CD14-positive monocyte (primary cell): Measurements from ENCODE around the gene GLRX3. TPM values are rescaled to one million over a fixed set of nuclear protein-coding genes. Genes with fewer than 3 reads are reported as not detected.

ENCODE experiments used
- DNase-seq, 3 donors: peaks; one replicate each; pipeline ENCODE4 v3.0.0-alpha.2; 2011 to 2022
- H2AFZ ChIP-seq: 2 replicates; pipeline ENCODE4 v1.6.0; 2012; ENCODE audit warnings: mild to moderate bottlenecking, low read depth, low read length, inconsistent platforms; ENCODE audit not compliant: insufficient read depth, poor library complexity, severe bottlenecking
- H3K27ac ChIP-seq, 2 donors: 1 replicate in 1 of 2; 2 replicates in 1 of 2; pipeline ENCODE4 v1.5.1; 2012 to 2013; ENCODE audit warnings: low read length in 2 of 2, control low read depth in 1 of 2, inconsistent platforms in 1 of 2, low read depth in 1 of 2, mild to moderate bottlenecking in 1 of 2
- H3K27me3 ChIP-seq, 2 donors: one replicate each; pipeline versions ENCODE4 v1.6.0 to v1.6.1; 2011 to 2013; ENCODE audit warnings: low read length in 2 of 2; ENCODE audit not compliant: control insufficient read depth in 2 of 2, insufficient read depth in 2 of 2
- H3K36me3 ChIP-seq, 2 donors: replicated peaks in 1 of 2; 1 replicate in 1 of 2; 2 replicates in 1 of 2; pipeline versions ENCODE4 v1.5.1 to v1.6.1; 2012 to 2013; ENCODE audit warnings: low read length in 2 of 2, control low read depth in 1 of 2, inconsistent platforms in 1 of 2, mild to moderate bottlenecking in 1 of 2; ENCODE audit not compliant: insufficient read depth in 2 of 2, control insufficient read depth in 1 of 2
- H3K4me1 ChIP-seq, 2 donors: 1 replicate in 1 of 2; 2 replicates in 1 of 2; pipeline versions ENCODE4 v1.5.1 to v1.6.1; 2012 to 2013; ENCODE audit warnings: low read length in 2 of 2, control low read depth in 1 of 2, inconsistent platforms in 1 of 2, mild to moderate bottlenecking in 1 of 2, moderate library complexity in 1 of 2; ENCODE audit not compliant: insufficient read depth in 2 of 2, control insufficient read depth in 1 of 2
- H3K4me2 ChIP-seq: replicated peaks from 2 replicates; pipeline ENCODE3; 2012; ENCODE audit warnings: low read length, moderate library complexity, mild to moderate bottlenecking; ENCODE audit not compliant: poor library complexity, severe bottlenecking; ENCODE audit errors: extremely low read depth
- H3K4me3 ChIP-seq, 3 experiments: fragments of 200-600 bp in 1 of 3; sonication (generic) in 1 of 3; replicated peaks in 1 of 3; 1 replicate in 2 of 3; 2 replicates in 1 of 3; pipeline ENCODE4 v1.5.1; 2011 to 2013; ENCODE audit warnings: low read length in 3 of 3, mild to moderate bottlenecking in 3 of 3, control low read depth in 2 of 3, low read depth in 2 of 3, inconsistent platforms in 1 of 3, moderate library complexity in 1 of 3
- H3K79me2 ChIP-seq: 2 replicates; pipeline ENCODE4 v1.6.0; 2012; ENCODE audit warnings: mild to moderate bottlenecking, control low read depth, inconsistent platforms, low read length, moderate library complexity; ENCODE audit not compliant: insufficient read depth
- H3K9ac ChIP-seq: 2 replicates; pipeline ENCODE4 v1.6.0; 2017; ENCODE audit warnings: low read length, mild to moderate bottlenecking; ENCODE audit not compliant: insufficient read depth, poor library complexity, severe bottlenecking
- H3K9me3 ChIP-seq, 2 donors: replicated peaks in 1 of 2; 1 replicate in 1 of 2; 2 replicates in 1 of 2; pipeline versions ENCODE4 v1.5.1 to v1.6.1; 2012 to 2013; ENCODE audit warnings: low read length in 2 of 2, control low read depth in 1 of 2; ENCODE audit not compliant: control insufficient read depth in 1 of 2, insufficient read depth in 1 of 2
- H4K20me1 ChIP-seq: 2 replicates; pipeline ENCODE4 v1.6.0; 2012; ENCODE audit warnings: mild to moderate bottlenecking, low read length, control low read depth, moderate library complexity; ENCODE audit not compliant: insufficient read depth
- H3K27ac Mint-ChIP-seq, 7 donors: one replicate each; pipeline ENCODE4 v1.8.0; 2020; ENCODE audit warnings: mild to moderate bottlenecking in 7 of 7, mixed read lengths in 7 of 7, moderate library complexity in 6 of 7, inconsistent platforms in 2 of 7
- H3K27me3 Mint-ChIP-seq, 3 donors: one replicate each; pipeline ENCODE4 v1.8.0; 2021 to 2022; ENCODE audit warnings: low read depth in 3 of 3, mild to moderate bottlenecking in 3 of 3, mixed read lengths in 3 of 3, moderate library complexity in 3 of 3, inconsistent platforms in 1 of 3
- H3K36me3 Mint-ChIP-seq, 2 donors: one replicate each; pipeline ENCODE4 v1.8.0; 2020; ENCODE audit warnings: mixed read lengths in 2 of 2, inconsistent platforms in 1 of 2, mild to moderate bottlenecking in 1 of 2
- H3K4me1 Mint-ChIP-seq: one replicate; pipeline ENCODE4 v1.8.0; 2020; ENCODE audit warnings: mild to moderate bottlenecking, mixed read lengths
- H3K4me3 Mint-ChIP-seq, 2 donors: one replicate each; pipeline ENCODE4 v1.8.0; 2020; ENCODE audit warnings: mild to moderate bottlenecking in 2 of 2, mixed read lengths in 2 of 2, moderate library complexity in 1 of 2
- H3K9me3 Mint-ChIP-seq, 7 donors: one replicate each; pipeline ENCODE4 v1.8.0; 2020 to 2022; ENCODE audit warnings: mixed read lengths in 7 of 7, mild to moderate bottlenecking in 6 of 7, moderate library complexity in 6 of 7, inconsistent platforms in 2 of 7
- CTCF ChIP-seq: fragments of 200-600 bp; IDR thresholded peaks from one replicate; pipeline ENCODE4 v1.8.0; 2022; ENCODE audit warnings: antibody characterized with exemption, mild to moderate bottlenecking
- WGBS: methylation state at CpG from one replicate; pipeline ENCODE4 v1.1.5; 2013; ENCODE audit warnings: missing lambda C conversion rate; ENCODE audit not compliant: insufficient coverage; 5-methylcytosine and 5-hydroxymethylcytosine counted together
- intact Hi-C, 2 donors: fragments of 100-400 bp; cut with micrococcal nuclease; formaldehyde crosslinking; loops; one replicate each; pipeline versions ENCODE4 v1.15.0 to v1.15.1; 2023
- polyA plus RNA-seq, 3 donors: library from polyadenylated mRNA; depleted of rRNA in 1 of 3; unstranded in 2 of 3; stranded (reverse) in 1 of 3; fragments of 300-500 nt in 2 of 3; fragments of >200 nt in 1 of 3; fragmentation: Illumina TruSeq in 2 of 3; gene quantifications; 1 replicate in 2 of 3; 2 replicates in 1 of 3; pipeline ENCODE4 v1.2.3, GENCODE V29; 2012 to 2021

GLRX3 gene
- polyA plus RNA-seq, 3 donors, result 25.3 to 94.1 (median 78.2) TPM

- Histone ChIP-seq H3K36me3 (peaks cover 4 to 40% of the 10 kb centered on the region in 2 donors), H3K9me3 (no peaks in the 10 kb centered on the region), H3K79me2 (peaks cover 79% of the 10 kb centered on the region), H3K4me3 (no peak overlapping the region), H3K27ac (peak overlapping the region in 1 of 2 donors; percentile 34), H3K4me1 (peaks cover 11 to 30% of the 10 kb centered on the region in 2 donors), H3K9ac (no peak overlapping the region), H3K27me3 (no peaks in the 10 kb centered on the region), H4K20me1 (peaks cover 67% of the 10 kb centered on the region), H2AFZ (no peak overlapping the region), H3K4me2 (no peak overlapping the region)
- no peak for DNase-seq
- no peak for TF ChIP-seq CTCF
- H3K9me3 Mint-ChIP-seq, result no peaks in the 10 kb centered on the region
- no peak overlapping the region for H3K4me3 Mint-ChIP-seq
- WGBS, result 0% methylated on average over 1 of the region's 2 CpGs
- peaks cover 51% of the 10 kb centered on the region for H3K4me1 Mint-ChIP-seq
- no peaks in the 10 kb centered on the region for H3K27me3 Mint-ChIP-seq
- H3K36me3 Mint-ChIP-seq, result peaks cover 28 to 51% of the 10 kb centered on the region in 2 donors
- intact Hi-C loops, result no loop called here
- peak overlapping the region in 5 of 7 donors; percentile 3 to 75 (median 55) for H3K27ac Mint-ChIP-seq
Measured at GRCh38 chr10:130141878-130142277, 5.7 kb downstream of the GLRX3 start.

DNA sequence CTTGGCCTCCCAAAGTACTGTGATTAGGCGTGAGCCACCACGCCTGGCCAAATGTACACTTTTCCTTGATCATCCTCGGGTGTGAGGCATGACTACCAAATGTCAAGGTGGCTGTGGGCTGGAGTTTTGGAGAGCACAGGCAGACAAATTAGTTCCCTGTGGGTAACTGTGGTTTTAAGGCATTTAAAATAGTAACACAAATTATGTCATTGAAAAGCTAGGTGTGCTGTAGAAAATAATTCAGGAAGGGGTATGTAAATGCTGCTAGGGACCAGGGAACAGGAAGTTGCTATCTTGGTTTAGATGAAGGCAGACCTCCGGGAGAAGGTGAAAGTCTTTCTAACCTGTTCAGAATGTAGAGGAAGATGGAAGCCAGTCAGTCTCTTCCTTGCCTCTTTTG is 9.9 kb downstream of the GLRX3 start:
- Mint-ChIP-seq H3K27ac (peak overlapping the region in 2 of 7 donors; percentile 28 to 49), H3K4me3 (no peak overlapping the region), H3K36me3 (peaks cover 50 to 70% of the 10 kb centered on the region in 2 donors), H3K9me3 (peaks cover 0 to 5% (median 2%) of the 10 kb centered on the region in 7 donors), H3K4me1 (peaks cover 18% of the 10 kb centered on the region), H3K27me3 (no peaks in the 10 kb centered on the region)
- Histone ChIP-seq H4K20me1 (peaks cover 34% of the 10 kb centered on the region), H3K27ac (no peak overlapping the region), H3K4me3 (no peak overlapping the region), H3K9ac (no peak overlapping the region), H3K4me1 (no peaks in the 10 kb centered on the region), H3K36me3 (peaks cover 13 to 80% of the 10 kb centered on the region in 2 donors), H3K4me2 (no peak overlapping the region), H3K9me3 (no peaks in the 10 kb centered on the region), H3K27me3 (no peaks in the 10 kb centered on the region), H3K79me2 (peaks cover 51% of the 10 kb centered on the region), H2AFZ (no peak overlapping the region)
- no CpG with 5 or more reads among the region's 4 CpGs for WGBS
- intact Hi-C loops, result no loop called here
- no peak for TF ChIP-seq CTCF
- no peak for DNase-seq
